ENCODE measurements around the gene WNT8A.

Gene WNT8A

DNA sequence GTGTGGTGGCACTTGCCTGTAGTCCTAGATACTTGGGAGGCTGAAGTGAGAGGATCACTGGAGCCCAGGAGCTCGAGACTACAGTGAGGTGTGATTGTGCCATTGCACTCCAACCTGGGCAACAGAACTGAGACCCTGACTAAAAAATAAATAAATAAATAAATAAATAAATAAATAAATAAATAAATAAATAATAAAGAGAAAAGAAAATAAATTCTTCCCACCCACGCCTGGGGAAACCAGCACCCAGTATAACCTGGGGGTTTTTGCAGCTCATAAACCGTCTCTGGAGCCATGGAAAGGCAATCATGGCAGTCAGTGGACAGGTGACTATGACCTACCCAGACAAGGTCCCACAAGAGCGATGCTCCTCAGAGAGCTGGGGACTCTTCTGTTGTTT is 7.9 kb downstream of the WNT8A start:
- DNase-seq (ENCODE audit: low read depth in 2 of 2): no peak

DNA sequence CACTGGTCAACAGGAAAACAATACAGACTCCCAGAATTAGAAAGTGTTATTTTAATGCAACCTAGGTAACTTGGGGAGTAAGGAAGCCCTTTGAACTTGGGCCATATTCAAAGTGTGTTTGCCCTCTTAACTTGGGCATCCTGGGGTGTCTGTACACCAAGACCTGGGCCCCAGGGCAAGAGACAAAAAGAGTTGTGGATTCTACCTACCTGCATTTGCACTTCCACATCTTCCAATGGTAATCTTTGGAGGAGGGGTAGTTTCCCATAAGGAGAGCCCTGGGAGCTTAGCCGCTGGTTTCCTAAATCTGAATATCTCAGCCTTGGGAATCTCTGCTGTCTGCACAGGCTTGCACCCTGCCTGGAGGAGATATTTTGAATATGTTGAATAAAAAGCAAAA is 8.5 kb downstream of the WNT8A start:
- DNase-seq (ENCODE audit: low read depth in 2 of 2): no peak

DNA sequence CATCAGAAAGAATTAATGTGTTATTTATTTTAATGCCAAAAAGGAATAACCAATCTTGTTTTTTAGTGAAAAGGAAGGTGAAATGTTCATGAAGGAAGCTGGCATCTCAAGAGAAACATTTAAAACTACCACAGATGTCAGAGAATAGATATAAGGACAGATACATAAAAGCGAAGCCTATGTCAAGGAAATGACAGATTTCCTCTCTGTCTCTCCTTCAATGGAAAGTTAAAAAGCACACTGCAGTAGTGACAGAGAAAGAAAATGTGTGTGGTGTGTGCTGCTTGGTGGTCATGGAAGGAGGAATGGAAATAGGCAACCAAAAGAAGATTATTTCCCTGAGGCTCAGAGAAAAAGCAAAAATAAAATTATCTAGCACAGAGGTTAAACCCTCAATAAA is 9.2 kb downstream of the WNT8A start:
- no peak for DNase-seq (ENCODE audit: low read depth in 2 of 2)

DNA sequence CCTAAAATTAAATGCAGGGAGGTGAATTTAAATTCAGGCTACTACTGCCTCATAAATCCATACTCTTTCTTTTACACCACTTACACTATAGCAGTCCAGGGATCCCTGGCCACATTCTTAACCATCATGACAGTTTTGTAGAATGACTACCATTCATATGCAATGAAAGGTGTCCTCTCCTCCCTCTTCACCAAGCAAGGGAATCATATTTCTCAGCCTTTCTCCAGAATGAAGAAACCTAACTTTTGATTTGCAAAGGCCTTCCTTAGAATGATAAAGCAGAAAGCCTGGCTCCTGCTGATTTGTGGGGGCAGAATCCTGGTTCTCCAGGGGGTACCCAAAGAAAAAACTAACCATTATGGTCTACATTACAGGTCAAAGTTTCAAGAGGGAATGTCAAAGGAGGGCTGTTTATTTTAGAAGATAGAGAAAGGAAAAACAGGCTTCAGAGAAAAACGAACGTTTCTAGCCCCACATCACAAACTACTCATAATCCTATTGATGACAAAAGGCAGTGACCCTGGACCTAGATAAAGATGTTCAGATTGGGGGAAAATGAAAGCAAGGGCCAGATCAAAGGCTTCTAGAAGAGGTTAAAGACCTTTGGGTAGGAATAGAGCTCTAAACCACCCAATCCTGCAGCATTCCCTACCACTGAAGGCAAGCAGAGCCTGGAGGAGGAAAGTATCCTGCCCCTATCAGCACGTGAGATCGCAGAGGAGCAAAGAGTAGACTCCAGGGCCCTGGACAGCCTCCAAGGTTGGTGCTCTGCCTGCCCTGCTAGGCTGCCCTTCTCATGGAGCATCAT is 11.5 kb downstream of the WNT8A start:
- DNase-seq (ENCODE audit: low read depth in 2 of 2): no peak

DNA sequence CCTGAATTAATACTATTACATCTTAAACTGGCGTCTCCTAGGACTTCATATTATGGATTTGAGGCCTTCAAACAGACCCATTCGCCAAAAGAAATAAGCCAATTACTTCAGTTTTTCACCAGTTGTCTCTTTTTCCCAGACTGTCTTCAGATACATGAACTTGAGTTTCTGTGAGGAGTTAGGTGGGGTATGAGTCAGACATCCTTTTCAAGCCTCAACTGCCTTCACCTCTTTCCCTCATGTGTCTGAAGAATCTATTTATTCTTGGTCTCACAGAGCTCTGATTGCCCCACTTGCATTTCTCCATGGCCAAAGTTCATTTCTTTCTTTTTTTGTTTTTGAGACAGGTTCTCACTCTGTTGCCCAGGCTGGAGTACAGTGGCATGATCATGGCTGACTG is 12.5 kb downstream of the WNT8A start:
- DNase-seq (ENCODE audit: low read depth in 2 of 2): no peak

DNA sequence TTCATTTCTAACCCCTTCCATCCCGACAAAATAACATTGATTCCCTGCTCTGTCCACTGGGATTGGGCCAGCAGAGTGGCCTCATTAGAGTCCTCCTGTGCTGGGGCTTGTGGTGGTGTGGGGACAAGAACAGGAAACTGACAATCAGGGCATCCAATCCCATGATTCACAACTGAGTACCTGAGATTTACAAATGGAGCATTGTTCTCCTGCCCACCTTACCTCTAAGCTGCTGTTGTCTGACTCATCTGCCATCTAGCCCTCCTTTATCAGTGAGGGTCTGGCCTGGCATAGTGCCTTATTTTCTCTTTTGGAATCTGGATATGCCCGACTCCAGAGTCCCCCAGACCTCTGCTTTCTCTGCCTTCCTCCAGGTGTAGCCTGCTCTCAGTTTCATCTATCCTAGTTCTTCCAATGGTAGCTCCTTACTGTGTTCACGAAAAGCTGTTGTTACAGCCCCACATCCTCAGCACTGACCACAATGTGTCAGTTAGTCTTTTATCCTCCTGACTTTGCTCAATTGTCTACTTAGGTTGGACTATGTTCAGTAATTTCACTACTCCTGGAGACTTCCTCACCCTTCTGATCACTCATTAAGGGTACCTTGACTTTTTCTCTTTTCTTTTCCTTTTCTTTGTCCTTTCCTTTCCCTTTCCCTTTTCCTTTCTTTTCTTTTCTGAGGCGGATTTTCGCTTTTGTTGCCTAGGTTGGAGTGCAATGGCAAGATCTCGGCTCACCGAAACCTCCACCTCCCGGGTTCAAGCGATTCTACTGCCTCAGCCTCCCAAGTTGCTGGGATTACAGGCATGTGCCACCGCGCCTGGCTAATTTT is 13.4 kb downstream of the WNT8A start:
- DNase-seq (ENCODE audit: low read depth in 2 of 2): no peak

DNA sequence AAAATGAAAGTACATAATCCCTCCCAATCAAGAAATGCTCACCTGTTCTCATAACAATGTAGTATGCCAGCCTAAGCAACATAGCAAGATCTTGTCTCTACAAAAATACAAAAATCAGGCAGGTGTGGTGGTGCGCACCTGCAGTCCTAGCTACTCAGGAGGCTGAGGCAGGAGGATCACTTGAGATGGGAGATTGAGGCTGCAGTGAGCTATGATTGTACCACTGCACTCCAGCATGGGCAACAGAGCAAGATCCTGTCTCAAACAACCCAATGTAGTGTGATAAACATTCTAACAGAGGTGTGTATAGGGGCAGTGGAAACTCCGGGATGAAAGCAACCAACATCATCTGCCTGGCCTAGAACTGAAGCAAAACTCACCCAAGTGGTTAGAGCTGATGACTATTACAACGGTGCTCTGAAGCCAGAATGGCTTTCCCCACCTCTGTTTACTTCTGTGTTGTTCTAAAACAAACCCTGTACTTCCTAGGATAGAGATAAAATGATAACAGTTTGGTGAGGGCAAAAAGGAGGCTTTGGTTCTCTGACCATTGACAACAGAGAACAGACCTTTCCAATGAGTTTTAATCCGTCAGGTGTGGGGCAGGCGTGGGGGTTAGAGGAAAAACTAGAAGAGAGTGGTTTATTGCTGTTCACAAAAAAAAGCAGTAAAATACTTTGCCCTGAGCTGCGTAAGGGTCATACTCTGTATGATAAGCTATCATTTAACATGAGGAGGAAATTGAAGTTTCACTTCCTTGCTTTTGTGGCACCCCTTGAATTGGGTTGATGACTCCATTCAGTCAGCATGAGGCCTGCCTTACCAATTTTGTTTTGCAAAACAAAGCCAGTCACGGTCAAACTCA is 18.9 kb downstream of the WNT8A start:
- no peak for DNase-seq (ENCODE audit: low read depth in 2 of 2)

DNA sequence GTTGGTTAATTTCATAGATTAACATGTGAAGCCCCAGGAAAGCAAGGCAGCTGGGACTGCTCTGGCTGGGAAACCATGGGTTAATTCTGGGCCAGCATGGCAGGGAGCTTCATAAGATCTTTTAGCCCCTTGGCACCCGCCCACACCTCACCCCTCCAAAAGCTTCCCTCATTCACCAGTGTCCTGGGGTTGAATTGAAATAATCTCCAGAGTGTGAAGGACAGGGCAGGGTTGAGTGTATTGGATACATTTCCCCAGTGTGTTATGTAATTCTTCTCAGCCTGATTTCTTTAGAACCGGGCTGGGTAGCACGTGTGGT is 19.4 kb downstream of the WNT8A start:
- no peak for DNase-seq (ENCODE audit: low read depth in 2 of 2)

DNA sequence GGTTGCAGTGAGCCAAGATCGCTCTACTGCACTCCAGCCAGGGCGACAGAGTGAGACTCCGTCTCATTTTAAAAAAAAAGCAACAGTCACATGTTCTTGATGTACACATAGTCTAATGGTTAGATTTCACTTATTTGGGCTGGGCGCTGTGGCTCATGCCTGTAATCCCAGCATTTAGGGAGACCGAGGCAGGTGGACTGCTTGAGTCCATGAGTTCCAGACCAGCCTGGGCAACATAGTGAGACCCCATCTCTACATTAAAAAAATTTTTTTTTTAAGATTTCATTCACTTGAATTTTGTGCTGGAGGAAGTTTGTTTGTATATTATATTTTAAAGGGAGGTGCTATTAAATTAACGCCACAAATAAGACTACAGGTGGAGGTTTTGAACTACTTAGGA is 21.9 kb downstream of the WNT8A start:
- DNase-seq (ENCODE audit: low read depth in 2 of 2): no peak

DNA sequence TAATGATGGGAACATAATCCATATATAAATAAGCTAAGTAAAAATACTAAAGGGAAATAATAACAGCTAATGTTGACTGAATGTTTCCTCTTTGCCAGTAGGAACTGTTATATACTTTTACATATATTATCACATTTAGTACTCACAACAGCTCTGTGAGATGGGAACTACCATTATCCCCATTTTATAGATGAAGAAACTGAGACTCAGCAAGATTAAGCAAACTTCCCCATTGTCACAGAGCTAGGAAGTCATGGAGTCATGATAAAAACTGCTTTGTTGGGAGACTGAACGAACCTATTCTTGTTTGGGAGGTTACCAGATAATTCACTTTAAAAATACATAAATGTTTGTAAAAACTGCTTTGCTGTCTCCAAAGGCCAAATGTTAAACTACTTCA is 23.4 kb downstream of the WNT8A start:
- DNase-seq (ENCODE audit: low read depth in 2 of 2): no peak

DNA sequence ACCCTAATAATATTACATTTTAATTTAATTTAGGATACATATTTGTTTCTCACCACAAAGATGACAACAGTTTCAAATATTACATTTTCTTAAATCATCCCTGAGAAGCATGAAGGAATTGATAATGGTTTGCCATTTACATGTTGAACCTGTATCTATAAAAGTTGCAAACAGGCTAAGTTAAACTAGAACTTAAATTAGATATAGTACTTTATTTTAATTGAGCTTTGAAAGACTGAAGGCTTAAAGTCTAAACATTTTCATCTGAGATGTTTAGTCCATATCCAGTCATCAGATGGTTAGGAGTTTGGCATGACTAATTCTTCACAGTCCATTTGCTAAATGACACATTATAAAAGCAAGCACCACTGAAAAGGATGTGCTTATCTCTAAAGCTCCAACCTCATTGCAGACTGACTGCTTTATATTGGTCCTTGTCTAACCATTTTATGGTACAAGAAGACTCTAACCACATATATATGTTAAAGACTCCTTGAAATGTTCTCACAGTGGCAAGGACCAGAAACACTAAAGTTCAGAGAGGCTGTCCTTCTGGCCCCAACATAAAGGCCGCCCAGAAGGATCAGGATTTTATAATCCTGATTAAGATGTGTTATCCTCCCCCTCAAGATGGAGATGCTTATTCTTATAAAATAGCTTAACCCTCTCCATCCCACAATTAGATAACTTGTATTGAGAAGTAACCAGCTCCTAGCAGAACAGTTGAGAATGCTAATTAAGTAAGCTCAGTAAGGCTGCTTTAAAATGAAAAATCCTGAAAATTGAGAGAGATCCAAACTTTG is 25.8 kb downstream of the WNT8A start:
- no peak for DNase-seq (ENCODE audit: low read depth in 2 of 2)

DNA sequence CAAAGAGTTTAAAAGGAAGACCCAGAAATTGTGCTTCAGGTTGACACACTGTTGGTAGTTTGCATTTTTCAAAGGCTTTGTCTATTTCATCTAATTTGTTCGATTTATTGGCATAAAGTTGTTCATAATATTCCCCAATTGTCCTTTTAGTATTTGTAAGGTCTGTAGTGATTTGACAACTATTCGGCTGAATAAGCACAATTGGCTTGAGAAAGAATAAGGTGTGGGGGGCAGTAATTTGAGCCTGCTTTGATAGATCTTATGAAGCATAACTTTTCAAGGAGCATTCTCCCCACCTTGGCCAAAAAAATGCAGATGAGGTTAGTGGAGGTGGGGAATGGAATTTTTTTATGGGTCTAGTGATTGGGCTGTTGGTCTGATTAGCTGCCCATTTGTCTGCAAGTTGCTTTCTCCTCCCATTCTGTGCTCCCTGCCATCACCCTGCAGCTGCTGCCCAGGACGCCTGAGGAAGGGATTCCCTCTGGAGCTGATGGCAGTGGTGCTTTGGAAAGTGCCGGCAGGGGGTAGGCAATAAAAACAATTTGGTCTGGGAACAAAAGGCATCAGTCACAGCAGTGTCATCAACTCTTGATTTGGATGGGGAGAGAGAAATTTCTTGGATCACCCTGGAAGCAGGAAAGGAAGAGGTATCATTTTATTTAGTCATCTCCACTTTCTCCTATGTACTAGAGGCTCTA is 26.6 kb downstream of the WNT8A start:
- DNase-seq (ENCODE audit: low read depth in 2 of 2): no peak

DNA sequence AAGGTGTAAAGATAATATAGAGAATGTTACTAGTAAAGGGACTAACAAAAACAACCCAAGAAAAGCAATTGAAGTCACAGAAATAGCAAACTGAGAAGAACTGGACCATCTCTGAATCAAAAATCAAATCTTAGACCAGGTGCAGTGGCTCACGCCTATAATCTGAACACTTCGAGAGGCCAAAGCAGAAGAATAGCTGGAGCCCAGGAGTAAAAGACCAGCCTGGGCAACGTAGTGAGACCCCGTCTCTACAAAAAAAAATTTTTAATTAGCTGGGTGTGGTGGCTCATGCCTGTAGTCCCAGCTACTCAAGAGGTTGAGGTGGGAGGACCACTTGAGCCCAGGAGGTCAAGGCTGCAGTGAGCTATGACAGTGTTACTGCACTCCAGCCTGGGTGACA is 27.3 kb downstream of the WNT8A start:
- DNase-seq (ENCODE audit: low read depth in 2 of 2): no peak

DNA sequence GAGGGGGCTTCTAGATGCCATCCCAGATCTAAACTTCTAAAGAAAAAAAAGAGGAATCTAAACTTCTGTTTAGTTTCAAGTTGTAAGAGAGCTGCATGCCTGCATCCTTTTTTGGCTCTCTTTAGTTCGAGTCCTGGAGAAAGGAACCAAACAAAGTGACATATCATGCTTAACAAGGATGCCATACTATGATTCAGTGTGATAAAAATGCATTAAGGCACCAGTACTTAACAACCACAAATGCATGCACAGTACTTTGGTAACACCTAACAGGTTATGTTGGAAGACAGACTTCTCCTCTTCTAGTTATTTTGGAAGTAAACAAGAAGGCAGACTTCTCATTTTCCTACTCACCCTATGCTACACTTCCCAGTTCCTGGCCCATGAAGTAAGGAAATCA is 28.1 kb downstream of the WNT8A start:
- no peak for DNase-seq (ENCODE audit: low read depth in 2 of 2)

DNA sequence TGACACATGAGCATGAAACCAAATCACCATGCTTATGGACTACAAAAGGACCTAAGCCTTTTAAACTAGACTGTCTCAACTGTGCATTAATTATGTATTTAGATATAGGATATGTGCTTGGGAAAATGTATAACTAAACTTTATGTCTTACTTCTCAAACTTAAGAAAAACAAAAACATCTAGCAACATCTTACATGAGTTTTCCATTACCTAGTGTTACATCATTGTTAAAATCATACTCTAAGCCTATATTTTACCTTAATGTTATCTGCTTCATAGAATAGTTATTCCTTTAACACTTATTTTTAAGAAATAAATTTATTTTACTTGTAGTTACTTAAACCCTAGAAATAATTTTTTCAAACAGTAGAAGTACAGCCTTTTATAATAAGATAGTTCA is 31.4 kb downstream of the WNT8A start:
- DNase-seq (ENCODE audit: low read depth in 2 of 2): no peak

DNA sequence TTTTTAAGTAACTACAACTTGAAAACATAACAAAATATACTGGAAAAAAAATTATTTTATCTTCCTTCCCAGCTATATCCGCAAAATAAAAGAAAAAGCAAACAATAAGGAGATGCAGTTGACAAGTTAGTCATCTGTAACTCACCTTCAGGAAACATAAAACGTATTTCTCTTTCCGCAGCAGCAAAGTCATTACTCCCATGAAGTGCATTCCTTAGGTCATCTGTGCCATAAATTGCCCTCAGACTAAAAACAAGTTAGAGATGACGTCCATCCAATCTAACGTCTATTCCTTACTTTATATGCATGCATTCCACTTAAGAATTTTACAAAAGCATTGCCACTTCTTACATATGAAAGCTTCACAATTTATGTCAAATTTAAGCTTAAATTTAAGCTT is 44.5 kb downstream of the WNT8A start:
- no peak for DNase-seq (ENCODE audit: low read depth in 2 of 2)

DNA sequence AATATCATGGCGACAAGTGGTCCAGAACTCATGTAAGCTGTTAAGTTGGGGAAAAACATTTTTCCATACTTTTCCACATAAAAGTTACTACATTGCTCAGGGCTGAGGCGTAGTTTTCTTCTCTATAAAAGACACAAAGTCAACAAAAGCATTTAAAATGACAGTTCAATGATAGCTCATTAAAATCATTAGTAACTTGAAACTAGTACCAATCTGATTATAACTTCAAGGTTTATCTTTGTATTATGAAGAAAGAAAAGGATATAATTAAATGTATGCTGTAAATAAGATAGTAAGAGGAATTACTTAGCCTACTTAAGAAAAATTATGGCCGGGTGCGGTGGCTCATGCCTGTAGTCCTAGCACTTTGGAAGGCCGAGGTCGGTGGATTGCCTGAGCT is 45.5 kb downstream of the WNT8A start:
- no peak for DNase-seq (ENCODE audit: low read depth in 2 of 2)

DNA sequence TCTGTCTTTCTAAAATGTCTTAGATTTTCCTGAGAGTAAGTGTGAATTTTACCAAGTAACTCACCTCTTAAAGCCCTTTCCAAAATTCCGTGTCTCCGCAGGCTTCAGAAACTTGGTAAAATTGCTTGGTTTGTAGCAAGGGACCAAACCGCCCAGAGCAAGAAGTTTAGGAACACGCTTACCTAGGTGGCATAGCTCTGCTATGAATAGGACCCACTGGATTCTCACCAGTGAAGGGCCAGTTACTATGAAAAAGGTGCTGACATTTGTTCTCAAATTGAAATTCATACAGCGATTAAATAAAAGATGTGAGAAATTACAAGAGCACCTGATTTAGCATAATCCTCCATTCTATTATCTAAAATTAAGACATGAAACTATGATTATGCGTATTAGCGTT is 48.7 kb downstream of the WNT8A start:
- no peak for DNase-seq (ENCODE audit: low read depth in 2 of 2)

DNA sequence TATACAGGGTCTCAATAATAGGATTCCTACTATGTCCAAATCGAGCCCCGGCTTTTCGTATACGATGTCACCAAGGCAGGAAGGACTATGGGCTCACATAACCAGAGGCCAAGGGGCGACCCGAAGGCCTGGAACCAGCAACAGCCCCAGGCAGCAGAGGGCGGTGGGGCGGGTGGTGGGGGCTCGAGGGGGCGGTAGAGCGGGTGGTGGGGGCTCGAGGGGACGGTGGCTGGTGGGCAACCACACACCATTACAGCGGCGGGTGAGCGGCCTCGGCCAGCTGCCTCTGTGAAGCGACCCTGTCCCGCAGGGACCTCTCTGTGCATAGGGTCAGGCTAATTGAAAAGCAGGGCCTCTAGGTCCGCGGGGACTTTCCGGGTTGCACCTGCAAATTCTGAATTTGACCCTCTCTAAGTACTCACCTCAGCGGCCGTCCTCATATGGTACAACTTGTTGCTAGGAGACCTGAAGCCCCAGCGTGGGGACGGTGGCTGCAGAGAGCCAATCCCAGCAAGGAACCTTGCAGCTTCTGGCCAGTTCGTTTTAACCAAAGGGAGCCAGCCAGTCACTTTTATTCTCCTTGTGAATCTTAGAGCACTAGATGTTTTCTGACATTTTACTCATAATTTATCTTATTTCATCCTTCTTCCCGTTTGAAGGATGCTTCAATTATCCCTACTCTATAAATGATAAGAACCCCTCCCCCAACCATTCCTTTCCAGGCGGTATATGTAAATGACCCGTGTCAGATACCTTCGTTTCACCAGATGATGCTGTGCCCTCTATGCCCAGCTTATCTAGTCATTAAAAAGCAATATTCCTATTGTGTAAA is 55.3 kb downstream of the WNT8A start, which contains the start of gene NME5:
TSS of gene NME5 (minus strand) at position 480 of the 832 bp plus-strand sequence. CDS start 648 bp downstream, outside the sequence.
- no peak for DNase-seq (ENCODE audit: low read depth in 2 of 2)

DNA sequence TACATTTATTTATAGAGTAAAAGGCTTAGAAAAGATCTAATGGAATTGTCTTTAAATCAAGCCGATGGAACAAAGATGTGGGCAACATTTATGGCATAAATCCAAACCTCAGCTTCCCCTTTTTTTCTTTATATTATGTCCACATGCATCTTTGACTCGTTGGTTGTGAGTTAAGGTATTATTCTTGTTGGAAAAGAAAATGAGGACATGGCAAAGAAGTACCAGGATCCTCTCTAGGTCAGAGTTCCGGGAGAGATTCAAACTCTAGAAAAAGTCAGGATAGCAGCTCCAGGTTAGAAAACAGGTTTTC is 55.9 kb downstream of the WNT8A start:
- no peak for DNase-seq (ENCODE audit: low read depth in 2 of 2)

All from stimulated activated CD8-positive, alpha-beta memory T cell treated with anti-CD3 and anti-CD28 coated beads, Interleukin-2, amount 100 ng/mL, for 48 hours (primary cell).